PC-9 (cell line): ENCODE results near the gene CBX7.

Experiments used
- EZH2 ChIP-seq: fragments of 200-600 bp; sonication (generic); IDR thresholded peaks from 2 replicates; pipeline ENCODE4 v1.8.0; 2017; ENCODE audit warnings: antibody characterized with exemption, low read depth
- TF ChIP-seq, protein P1 (sequence below): fragments of 200-600 bp; sonication (generic); conservative IDR thresholded peaks from 2 replicates; pipeline ENCODE4 v1.6.1; 2017; ENCODE audit warnings: mixed run types, antibody characterized with exemption, mild to moderate bottlenecking, moderate library complexity

DNA sequence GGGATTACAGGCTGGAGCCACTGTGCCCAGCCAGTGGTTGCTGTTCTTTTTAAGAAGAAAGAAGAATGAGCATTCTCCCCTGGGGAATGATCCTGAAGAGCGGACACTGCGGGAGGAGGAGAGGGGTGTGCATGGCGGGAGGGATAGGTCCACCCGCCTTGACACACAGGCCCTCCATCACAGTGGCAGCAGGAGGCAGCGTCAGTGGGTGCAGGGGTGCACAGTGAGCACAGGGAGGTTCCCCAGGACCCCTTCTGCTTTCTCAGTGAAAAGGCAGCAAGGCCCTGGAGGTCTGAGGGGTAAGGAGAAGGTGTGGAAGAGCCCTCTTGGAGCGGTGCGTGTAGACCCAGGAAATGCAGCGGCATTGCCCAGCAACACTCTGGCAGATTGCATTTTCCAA, 28.9 kb upstream of the CBX7 start:
- TF ChIP-seq, protein P1, sequence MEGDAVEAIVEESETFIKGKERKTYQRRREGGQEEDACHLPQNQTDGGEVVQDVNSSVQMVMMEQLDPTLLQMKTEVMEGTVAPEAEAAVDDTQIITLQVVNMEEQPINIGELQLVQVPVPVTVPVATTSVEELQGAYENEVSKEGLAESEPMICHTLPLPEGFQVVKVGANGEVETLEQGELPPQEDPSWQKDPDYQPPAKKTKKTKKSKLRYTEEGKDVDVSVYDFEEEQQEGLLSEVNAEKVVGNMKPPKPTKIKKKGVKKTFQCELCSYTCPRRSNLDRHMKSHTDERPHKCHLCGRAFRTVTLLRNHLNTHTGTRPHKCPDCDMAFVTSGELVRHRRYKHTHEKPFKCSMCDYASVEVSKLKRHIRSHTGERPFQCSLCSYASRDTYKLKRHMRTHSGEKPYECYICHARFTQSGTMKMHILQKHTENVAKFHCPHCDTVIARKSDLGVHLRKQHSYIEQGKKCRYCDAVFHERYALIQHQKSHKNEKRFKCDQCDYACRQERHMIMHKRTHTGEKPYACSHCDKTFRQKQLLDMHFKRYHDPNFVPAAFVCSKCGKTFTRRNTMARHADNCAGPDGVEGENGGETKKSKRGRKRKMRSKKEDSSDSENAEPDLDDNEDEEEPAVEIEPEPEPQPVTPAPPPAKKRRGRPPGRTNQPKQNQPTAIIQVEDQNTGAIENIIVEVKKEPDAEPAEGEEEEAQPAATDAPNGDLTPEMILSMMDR = no peak
- TF ChIP-seq EZH2 = no peak
